ENCODE data around the gene HACD2. TPM values are rescaled to one million over a fixed set of nuclear protein-coding genes. Genes with fewer than 3 reads are reported as not detected.

Gene HACD2
- total RNA-seq, 4 donors from 2014 or later = 11.9 to 70.5 (median 48.2) TPM

- Histone ChIP-seq H3K4me1 (peaks cover 0 to 5% (median 2%) of the 10 kb centered on the region in 4 donors), H3K9me3 (no peaks in the 10 kb centered on the region), H3K4me3 (no peak overlapping the region), H3K27ac (no peak overlapping the region), H3K36me3 (peaks cover 0 to 14% (median 3%) of the 10 kb centered on the region in 4 donors), H3K27me3 (no peaks in the 10 kb centered on the region)
- intact Hi-C loops (cut with DNase I; ENCODE audit: low total_unique reads) (no loop called here), in situ Hi-C loops (cut with MboI; ENCODE audit: low pct_ligation_motif_present in 1 of 4, low pct_unique_long_range_greater_than_20kb in 1 of 4, low sequenced_read_pairs in 3 of 4) (no loop called here)
- no peak for TF ChIP-seq POLR2A (IDR thresholded peaks at IDR 0.05)
- TF ChIP-seq POLR2AphosphoS5 (IDR thresholded peaks at IDR 0.05) = no peak
- TF ChIP-seq EP300 (IDR thresholded peaks at IDR 0.05; ENCODE audit: low read depth) = no peak
- TF ChIP-seq CTCF (IDR thresholded peaks at IDR 0.05) = no peak
- no peak for DNase-seq
- 97 to 100% methylated on average over 2 of the region's 2 CpGs for WGBS, 2 donors (ENCODE audit: low coverage in 1 of 2)
These were observed 56.7 kb downstream of the HACD2 start for GRCh38 chr3:123528130-123528529.

- TF ChIP-seq POLR2A (IDR thresholded peaks at IDR 0.05) (no peak), EP300 (IDR thresholded peaks at IDR 0.05; ENCODE audit: low read depth) (no peak), CTCF (IDR thresholded peaks at IDR 0.05) (no peak), POLR2AphosphoS5 (IDR thresholded peaks at IDR 0.05) (no peak)
- intact Hi-C loops (cut with DNase I; ENCODE audit: low total_unique reads) = no loop called here
- H3K4me1 ChIP-seq = peaks cover 0 to 5% (median 2%) of the 10 kb centered on the region in 4 donors
- no peaks in the 10 kb centered on the region for H3K27me3 ChIP-seq
- peaks cover 0 to 14% (median 4%) of the 10 kb centered on the region in 4 donors for H3K36me3 ChIP-seq
- no peaks in the 10 kb centered on the region for H3K9me3 ChIP-seq
- H3K27ac ChIP-seq = no peak overlapping the region
- H3K4me3 ChIP-seq = no peak overlapping the region
- WGBS, 2 donors (ENCODE audit: low coverage in 1 of 2) = 82 to 91% methylated on average over 2 to 3 of the region's 3 CpGs
- in situ Hi-C loops (cut with MboI; ENCODE audit: low pct_ligation_motif_present in 1 of 4, low pct_unique_long_range_greater_than_20kb in 1 of 4, low sequenced_read_pairs in 3 of 4) = no loop called here
- DNase-seq = no peak
These were observed 57.8 kb downstream of the HACD2 start for GRCh38 chr3:123527046-123527445.

GRCh38 chr3:123526474-123526873 is 58.4 kb downstream of the HACD2 start:
- WGBS, 2 donors (ENCODE audit: low coverage in 1 of 2) = 100% methylated on average over 1 of the region's 1 CpG
- Histone ChIP-seq H3K27me3 (no peaks in the 10 kb centered on the region), H3K9me3 (no peaks in the 10 kb centered on the region), H3K4me1 (peaks cover 0 to 8% (median 0%) of the 10 kb centered on the region in 4 donors), H3K4me3 (no peak overlapping the region), H3K36me3 (peaks cover 0 to 14% (median 4%) of the 10 kb centered on the region in 4 donors), H3K27ac (no peak overlapping the region)
- intact Hi-C loops (cut with DNase I; ENCODE audit: low total_unique reads) (no loop called here), in situ Hi-C loops (cut with MboI; ENCODE audit: low pct_ligation_motif_present in 1 of 4, low pct_unique_long_range_greater_than_20kb in 1 of 4, low sequenced_read_pairs in 3 of 4) (no loop called here)
- DNase-seq = no peak
- TF ChIP-seq EP300 (IDR thresholded peaks at IDR 0.05; ENCODE audit: low read depth) (no peak), POLR2AphosphoS5 (IDR thresholded peaks at IDR 0.05) (no peak), CTCF (IDR thresholded peaks at IDR 0.05) (no peak), POLR2A (IDR thresholded peaks at IDR 0.05) (no peak)

GRCh38 chr3:123525433-123525832 is 59.4 kb downstream of the HACD2 start:
- Histone ChIP-seq H3K4me3 (no peak overlapping the region), H3K36me3 (peaks cover 0 to 14% (median 4%) of the 10 kb centered on the region in 4 donors), H3K4me1 (peaks cover 0 to 12% (median 0%) of the 10 kb centered on the region in 4 donors), H3K27ac (no peak overlapping the region), H3K9me3 (no peaks in the 10 kb centered on the region), H3K27me3 (no peaks in the 10 kb centered on the region)
- intact Hi-C loops (cut with DNase I; ENCODE audit: low total_unique reads) = no loop called here
- DNase-seq = no peak
- WGBS, 2 donors (ENCODE audit: low coverage in 1 of 2) = 82 to 84% methylated on average over 3 of the region's 3 CpGs
- in situ Hi-C loops (cut with MboI; ENCODE audit: low pct_ligation_motif_present in 1 of 4, low pct_unique_long_range_greater_than_20kb in 1 of 4, low sequenced_read_pairs in 3 of 4) = no loop called here
- TF ChIP-seq POLR2A (IDR thresholded peaks at IDR 0.05) (no peak), POLR2AphosphoS5 (IDR thresholded peaks at IDR 0.05) (no peak), CTCF (IDR thresholded peaks at IDR 0.05) (no peak), EP300 (IDR thresholded peaks at IDR 0.05; ENCODE audit: low read depth) (no peak)
